Right lobe of liver (tissue), 6 donors: Measurements from ENCODE around the gene UVRAG. TPM values are rescaled to one million over a fixed set of nuclear protein-coding genes. Genes with fewer than 3 reads are reported as not detected.
A peak's percentile ranks its signal among the peaks of the same experiment; 100 is the strongest.

ENCODE experiments used
- ATAC-seq, 4 donors: fragments of 200-7000 bp; cut with Tn5 transposase; one replicate each; pipeline ENCODE4 v1.9.1; 2020; ENCODE audit warnings: mild to moderate bottlenecking in 4 of 4, moderate library complexity in 4 of 4
- DNase-seq, 3 donors: peaks; one replicate each; pipeline ENCODE4 v3.0.0-alpha.2; 2020
- H3K27ac ChIP-seq, 3 donors: fragments of 200-600 bp; one replicate each; pipeline ENCODE4 v1.8.0; 2022
- H3K27me3 ChIP-seq, 2 donors: fragments of 200-600 bp; one replicate each; pipeline ENCODE4 v1.8.0; 2022
- H3K36me3 ChIP-seq, 4 donors: fragments of 200-600 bp; sonication (generic) in 1 of 4; one replicate each; pipeline versions ENCODE4 v1.5.1 to v1.8.0; 2017 to 2022; ENCODE audit warnings: control low read depth in 1 of 4
- H3K4me1 ChIP-seq, 4 donors: fragments of 200-600 bp; sonication (generic) in 1 of 4; one replicate each; pipeline versions ENCODE4 v1.5.1 to v1.8.0; 2017 to 2022; ENCODE audit warnings: control low read depth in 1 of 4
- H3K4me3 ChIP-seq, 3 donors: fragments of 200-600 bp; one replicate each; pipeline ENCODE4 v1.8.0; 2022
- H3K9me3 ChIP-seq, 4 donors: fragments of 200-600 bp; sonication (generic) in 1 of 4; one replicate each; pipeline versions ENCODE4 v1.5.1 to v1.8.0; 2017 to 2022; ENCODE audit warnings: control low read depth in 1 of 4
- CTCF ChIP-seq, 4 donors: fragments of 200-600 bp in 3 of 4; fragments of 450-650 bp in 1 of 4; IDR thresholded peaks; one replicate each; pipeline versions ENCODE4 v1.5.1 to v1.8.0; 2016 to 2022; ENCODE audit warnings: antibody characterized with exemption in 4 of 4, mild to moderate bottlenecking in 2 of 4
- POLR2A ChIP-seq: fragments of 450-650 bp; IDR thresholded peaks from one replicate; pipeline ENCODE4 v1.6.1; 2017; ENCODE audit warnings: antibody characterized with exemption, mild to moderate bottlenecking
- WGBS: methylation state at CpG from one replicate; pipeline ENCODE4 v1.1.6; 2018; ENCODE audit warnings: low coverage, low lambda C conversion rate; ENCODE audit not compliant: insufficient coverage; ENCODE audit errors: missing lambda C conversion rate; 5-methylcytosine and 5-hydroxymethylcytosine counted together
- intact Hi-C, 2 donors: fragments of 100-400 bp; cut with DNase I; formaldehyde crosslinking; loops; one replicate each; pipeline versions ENCODE4 v1.11.2 to v1.14.1; 2022
- total RNA-seq, 6 experiments: library from RNA; depleted of rRNA in 2 of 6; stranded (reverse); fragments of >200 nt in 2 of 6; fragmentation: NEBNext Ultra II Directional in 3 of 6; extraction: Animal tissue kit (Norgen Biotek cat#: 25700) in 3 of 6; gene quantifications; one replicate each; pipeline versions ENCODE4 v1.1.0 to v1.2.4, GENCODE V29; 2016 to 2023
- donor health status: DM: no; HTN: yes; CAD: no.
- donor health status: DM: no; HTN: no; CAD: no.
- donor health status: DM: no; HTN: no; CAD: no.
- donor health status: DM: no; HTN: yes; CAD: no.
- donor health status: DM: no; HTN: yes; CAD: no.

UVRAG gene
- total RNA-seq, 6 experiments from 2014 or later: 8.8 to 12.6 (median 10.3) TPM

- intact Hi-C loops: no loop called here
- TF ChIP-seq CTCF (IDR thresholded peaks at IDR 0.05): no peak
- TF ChIP-seq POLR2A: no peak
- 44% methylated on average over 2 of the region's 4 CpGs for WGBS
- no peak for ATAC-seq
- peak in 1 of 3 donors; percentile 43 for DNase-seq
- Histone ChIP-seq H3K27me3 (no peaks in the 10 kb centered on the region), H3K4me3 (no peak overlapping the region), H3K9me3 (no peaks in the 10 kb centered on the region), H3K36me3 (peaks cover 0 to 20% (median 6%) of the 10 kb centered on the region in 4 donors), H3K4me1 (peaks cover 0 to 88% (median 32%) of the 10 kb centered on the region in 4 donors), H3K27ac (peak overlapping the region in 2 of 3 donors; percentile 19 to 70)
Measured at GRCh38 chr11:75785187-75785586, 29.8 kb upstream of the UVRAG start.

DNA sequence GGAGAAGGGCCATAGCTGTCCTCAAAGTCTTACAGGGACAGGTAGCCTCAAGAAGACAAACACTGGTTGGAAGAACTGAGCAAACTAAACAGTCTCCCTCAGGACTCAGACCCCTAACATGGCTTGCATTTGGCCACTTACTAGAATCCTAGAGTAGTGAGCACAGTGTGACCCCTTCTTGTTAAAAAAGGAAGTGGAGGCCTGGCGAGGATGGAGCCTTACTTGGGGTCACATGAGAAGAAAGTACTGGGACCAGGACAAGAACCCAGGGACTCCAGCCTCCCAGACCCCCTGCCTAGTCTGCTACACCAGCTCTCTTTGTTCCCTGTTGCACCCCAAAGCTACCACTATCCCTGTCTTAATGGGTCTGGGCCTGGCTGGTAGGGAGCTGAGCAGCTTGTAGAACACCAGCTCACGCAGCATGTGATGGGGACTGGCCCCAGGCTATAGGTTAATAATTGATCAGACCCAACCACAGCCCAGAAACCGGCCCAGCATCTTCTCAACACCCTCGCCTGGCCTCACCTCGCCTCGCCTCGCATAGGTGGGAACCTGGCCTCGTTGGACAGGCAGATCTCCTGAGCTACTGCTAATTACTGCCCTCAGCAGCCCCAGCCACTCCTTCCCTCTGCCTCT is 28.8 kb upstream of the UVRAG start:
- H3K4me3 ChIP-seq: no peak overlapping the region
- no peaks in the 10 kb centered on the region for H3K9me3 ChIP-seq
- no peaks in the 10 kb centered on the region for H3K27me3 ChIP-seq
- peak; percentile 68 to 76 (median 72) for ATAC-seq
- H3K4me1 ChIP-seq: peaks cover 0 to 83% (median 27%) of the 10 kb centered on the region in 4 donors
- H3K36me3 ChIP-seq: peaks cover 0 to 26% (median 6%) of the 10 kb centered on the region in 4 donors
- TF ChIP-seq CTCF (IDR thresholded peaks at IDR 0.05) (no peak), POLR2A (no peak)
- 7% methylated on average over 5 of the region's 8 CpGs for WGBS
- peak overlapping the region in 2 of 3 donors; percentile 40 to 53 for H3K27ac ChIP-seq
- intact Hi-C loops: no loop called here
- peak; percentile 54 to 83 (median 81) for DNase-seq

GRCh38 chr11:75789521-75789920 is 25.5 kb upstream of the UVRAG start:
- Histone ChIP-seq H3K27me3 (no peaks in the 10 kb centered on the region), H3K4me1 (peaks cover 0 to 85% (median 26%) of the 10 kb centered on the region in 4 donors), H3K27ac (no peak overlapping the region), H3K36me3 (peaks cover 0 to 26% (median 6%) of the 10 kb centered on the region in 4 donors), H3K9me3 (no peaks in the 10 kb centered on the region), H3K4me3 (no peak overlapping the region)
- DNase-seq (no peak), ATAC-seq (no peak)
- intact Hi-C loops: no loop called here
- no peak for TF ChIP-seq POLR2A
- no peak for TF ChIP-seq CTCF (IDR thresholded peaks at IDR 0.05)
- no CpG with 5 or more reads among the region's 3 CpGs for WGBS

- TF ChIP-seq CTCF (IDR thresholded peaks at IDR 0.05) (no peak), POLR2A (no peak)
- ATAC-seq (no peak), DNase-seq (peak in 2 of 3 donors; percentile 4 to 9)
- Histone ChIP-seq H3K27ac (no peak overlapping the region), H3K4me1 (peaks cover 0 to 83% (median 25%) of the 10 kb centered on the region in 4 donors), H3K27me3 (no peaks in the 10 kb centered on the region), H3K4me3 (no peak overlapping the region), H3K36me3 (peaks cover 0 to 22% (median 6%) of the 10 kb centered on the region in 4 donors), H3K9me3 (no peaks in the 10 kb centered on the region)
- WGBS: 80% methylated on average over 1 of the region's 2 CpGs
- intact Hi-C loops: no loop called here
Measured at GRCh38 chr11:75790986-75791385, 24.0 kb upstream of the UVRAG start.
